Measurements from ENCODE around the gene PSAPL1. TPM values are rescaled to one million over a fixed set of nuclear protein-coding genes. Genes with fewer than 3 reads are reported as not detected.

The PSAPL1 gene
- total and polyA plus RNA-seq, 9 of the 15 experiments (the other 6 are each of a cell fraction or from before 2014, with no cell fraction given), result not detected

DNA sequence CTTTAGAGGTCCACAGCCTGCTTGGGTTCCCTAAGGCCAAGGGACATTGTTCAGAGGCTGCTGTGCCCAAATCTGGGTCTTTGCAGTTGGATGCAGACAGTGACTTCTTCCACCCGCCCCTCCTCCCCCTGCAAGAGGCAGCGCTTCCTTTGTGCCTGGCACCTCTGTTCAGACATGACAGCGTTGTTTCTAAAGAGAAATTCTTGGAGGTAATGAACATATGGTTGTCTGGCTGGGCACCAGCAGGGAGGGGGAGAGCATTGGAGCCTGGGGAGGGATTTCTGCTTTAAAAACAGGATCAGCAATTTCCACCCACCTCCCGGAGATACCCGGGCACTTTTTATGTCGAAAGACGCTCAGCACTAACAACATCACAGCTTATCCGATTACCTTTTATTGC is 51.5 kb downstream of the PSAPL1 start:
- in situ Hi-C loops (cut with MboI), result no loop called here
- intact Hi-C loops (cut with micrococcal nuclease), result no loop called here
- Histone ChIP-seq H3K27ac (ENCODE audit: extremely low read depth, low read depth, low read length) (no peak overlapping the region), H2AFZ (ENCODE audit: low read depth, low read length) (no peak overlapping the region), H3K4me2 (ENCODE audit: insufficient read depth, low read length) (no peak overlapping the region), H3K27me3 (ENCODE audit: control insufficient read depth in 2 of 2, insufficient read depth in 2 of 2, low read length in 2 of 2) (peaks cover 0 to 18% of the 10 kb centered on the region in 2 experiments; a peak in 2 of 5 replicates), H3K4me3 (no peak overlapping the region), H4K20me1 (replicated peaks; ENCODE audit: control insufficient read depth, insufficient read depth, low read length) (0 out of 2 replicates have a peak, but pooled peaks cover 5% of the 10 kb centered on the region), H3K79me2 (ENCODE audit: control insufficient read depth, insufficient read depth, low read length) (no peaks in the 10 kb centered on the region), H3K4me1 (replicated peaks in 1 of 2; ENCODE audit: control insufficient read depth in 2 of 2, insufficient read depth in 2 of 2, low read length in 2 of 2) (no peaks in the 10 kb centered on the region), H3K9me3 (replicated peaks; ENCODE audit: control insufficient read depth, insufficient read depth, low read depth, low read length) (0 out of 2 replicates have a peak, but pooled peaks cover 2% of the 10 kb centered on the region), H3K36me3 (ENCODE audit: control insufficient read depth, insufficient read depth, low read length) (no peaks in the 10 kb centered on the region), H3K9me1 (ENCODE audit: control insufficient read depth, insufficient read depth, low read length) (no peaks in the 10 kb centered on the region), H3K9ac (ENCODE audit: insufficient read depth in 1 of 2, low read depth in 2 of 2, low read length in 2 of 2) (no peak overlapping the region)
- ChIA-PET POLR2A (interaction anchor here (0.8 kb wide), 1 partner anchor 43 kb away, joined by 3 read pairs; no protein-coding TSS in a partner anchor), CTCF (ENCODE audit: low intra/inter-chr PET ratio) (no interaction called here)
- FAIRE-seq, result no peak
- ATAC-seq, result no peak
- BruUV-seq (replicated peaks), result no TSS peak
- DNase-seq (ENCODE audit: extremely low read depth in 1 of 4, low spot score in 3 of 4), result no peak
- TF ChIP-seq ZNF311 (CRISPR knock-in tag; IDR thresholded peaks at IDR 0.05) (no peak), ESRRB (CRISPR knock-in tag; IDR thresholded peaks at IDR 0.05; ENCODE audit: borderline replicate concordance) (no peak), KLF13 (tag; IDR thresholded peaks at IDR 0.05; ENCODE audit: borderline replicate concordance, low read depth) (no peak), NEUROD1 (IDR thresholded peaks at IDR 0.05; ENCODE audit: borderline replicate concordance, low read depth, low read length, partially characterized antibody) (no peak), GTF2F1 (IDR thresholded peaks at IDR 0.05; ENCODE audit: low read depth, low read length) (no peak), ZNF586 (CRISPR knock-in tag; conservative IDR thresholded peaks at IDR 0.05) (no peak), ZFPM2 (CRISPR knock-in tag; IDR thresholded peaks at IDR 0.05) (no peak), MTA3 (IDR thresholded peaks at IDR 0.05; ENCODE audit: borderline replicate concordance) (no peak)
- TF ChIP-seq, protein P1, sequence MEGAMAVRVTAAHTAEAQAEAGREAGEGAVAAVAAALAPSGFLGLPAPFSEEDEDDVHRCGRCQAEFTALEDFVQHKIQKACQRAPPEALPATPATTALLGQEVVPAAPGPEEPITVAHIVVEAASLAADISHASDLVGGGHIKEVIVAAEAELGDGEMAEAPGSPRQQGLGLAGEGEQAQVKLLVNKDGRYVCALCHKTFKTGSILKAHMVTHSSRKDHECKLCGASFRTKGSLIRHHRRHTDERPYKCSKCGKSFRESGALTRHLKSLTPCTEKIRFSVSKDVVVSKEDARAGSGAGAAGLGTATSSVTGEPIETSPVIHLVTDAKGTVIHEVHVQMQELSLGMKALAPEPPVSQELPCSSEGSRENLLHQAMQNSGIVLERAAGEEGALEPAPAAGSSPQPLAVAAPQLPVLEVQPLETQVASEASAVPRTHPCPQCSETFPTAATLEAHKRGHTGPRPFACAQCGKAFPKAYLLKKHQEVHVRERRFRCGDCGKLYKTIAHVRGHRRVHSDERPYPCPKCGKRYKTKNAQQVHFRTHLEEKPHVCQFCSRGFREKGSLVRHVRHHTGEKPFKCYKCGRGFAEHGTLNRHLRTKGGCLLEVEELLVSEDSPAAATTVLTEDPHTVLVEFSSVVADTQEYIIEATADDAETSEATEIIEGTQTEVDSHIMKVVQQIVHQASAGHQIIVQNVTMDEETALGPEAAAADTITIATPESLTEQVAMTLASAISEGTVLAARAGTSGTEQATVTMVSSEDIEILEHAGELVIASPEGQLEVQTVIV (CRISPR knock-in tag; IDR thresholded peaks at IDR 0.05; ENCODE audit: borderline replicate concordance), result no peak
- 0% methylated on average over 7 of the region's 8 CpGs for WGBS (ENCODE audit: insufficient coverage, low coverage, missing lambda C conversion rate)
